H4 (cell line): Measurements from ENCODE around the gene GDI1. TPM values are rescaled to one million over a fixed set of nuclear protein-coding genes. Genes with fewer than 3 reads are reported as not detected.

ENCODE experiments used
- DNase-seq: peaks from one replicate; pipeline ENCODE4 v3.0.0-alpha.2; 2015; ENCODE audit warnings: low spot score
- total RNA-seq: library from RNA; depleted of rRNA; stranded (reverse); fragments of >200 nt; shearing (Covaris generic); gene quantifications from 2 replicates; pipeline ENCODE4 v1.2.3, GENCODE V29; 2014

The GDI1 gene
- total RNA-seq, 1 experiment from 2014 or later, result 62.2 TPM

DNA sequence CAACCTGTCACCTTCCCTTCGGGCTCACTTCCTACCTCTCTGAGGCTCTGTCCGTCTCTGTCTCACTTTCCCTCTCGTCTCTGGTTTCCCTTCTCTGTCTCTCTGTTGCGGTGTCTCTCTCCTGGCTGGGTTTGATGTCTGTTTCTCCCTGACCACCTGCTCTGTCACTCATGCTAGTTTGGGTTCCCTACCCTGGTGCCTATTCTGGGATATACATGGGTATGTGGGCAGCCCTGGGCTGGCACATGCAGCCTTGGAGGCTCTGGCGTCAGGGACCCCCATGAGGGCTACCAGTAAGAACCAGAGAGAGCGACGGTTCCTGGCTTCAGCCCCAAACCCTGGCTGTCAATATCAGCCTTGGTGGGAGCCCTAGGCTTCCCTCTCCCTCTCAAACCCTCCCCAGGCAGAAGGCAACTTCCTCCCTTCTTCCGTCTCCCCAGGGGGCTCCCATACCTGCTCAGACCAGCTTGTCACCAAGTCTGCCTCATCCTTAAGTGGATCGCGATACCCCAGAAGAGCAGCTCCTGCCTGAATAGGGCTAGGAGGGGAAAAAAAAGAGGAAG lies 28.2 kb upstream of the GDI1 start:
- DNase-seq, result no peak

- peak; percentile 84 for DNase-seq
Observed at GRCh38 chrX:154409222-154409871, 27.6 kb upstream of the GDI1 start, which contains the start of gene DNASE1L1. TSS of gene DNASE1L1 (minus strand) at chrX:154409254. CDS start at chrX:154405568, 3,686 bp downstream.

GRCh38 chrX:154411981-154412340 lies 25.0 kb upstream of the GDI1 start:
- DNase-seq, result peak; percentile 50

DNA sequence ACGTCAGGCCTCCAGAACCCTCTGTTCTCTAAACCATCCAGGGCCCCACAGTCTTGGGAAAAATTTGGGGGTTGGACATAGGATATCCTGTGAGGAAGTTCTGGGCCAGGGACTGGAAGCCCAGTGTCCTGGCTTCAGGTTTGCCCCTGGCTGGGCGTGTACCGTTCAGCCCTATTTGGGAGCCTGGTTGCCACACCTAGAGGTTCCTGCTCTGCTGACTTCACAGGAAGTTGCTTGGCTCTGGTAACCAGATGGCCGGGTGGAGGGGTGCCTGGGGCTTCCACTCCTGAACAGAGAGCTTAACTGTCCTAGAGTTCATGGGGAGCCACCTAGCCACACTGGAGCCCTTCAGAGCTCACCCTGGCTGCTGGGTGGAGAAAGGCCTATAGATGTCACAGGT lies 24.5 kb upstream of the GDI1 start:
- no peak for DNase-seq

GRCh38 chrX:154413142-154413541 lies 23.8 kb upstream of the GDI1 start:
- DNase-seq, result no peak

DNA sequence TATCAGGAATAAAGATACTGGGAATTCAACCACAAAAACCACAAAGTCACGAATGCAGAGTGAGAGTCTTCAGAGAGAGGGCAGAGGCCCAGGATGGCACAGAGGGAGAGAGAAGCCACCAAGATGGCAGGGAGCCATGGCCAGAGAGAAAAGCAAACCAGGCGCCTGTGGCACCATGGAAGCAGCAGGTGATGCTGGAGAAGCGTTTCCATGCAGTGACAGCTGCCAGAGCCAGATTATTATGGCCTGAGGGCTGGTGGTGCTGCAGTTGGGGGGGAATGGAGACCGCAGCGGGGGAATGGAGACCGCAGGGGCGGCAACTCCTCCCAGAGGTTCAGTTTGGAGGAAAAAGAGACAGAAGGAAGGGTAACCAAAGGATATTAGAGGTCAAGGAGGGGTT lies 19.8 kb upstream of the GDI1 start:
- peak; percentile 78 for DNase-seq

GRCh38 chrX:154419189-154419588 lies 17.8 kb upstream of the GDI1 start:
- DNase-seq, result no peak

DNA sequence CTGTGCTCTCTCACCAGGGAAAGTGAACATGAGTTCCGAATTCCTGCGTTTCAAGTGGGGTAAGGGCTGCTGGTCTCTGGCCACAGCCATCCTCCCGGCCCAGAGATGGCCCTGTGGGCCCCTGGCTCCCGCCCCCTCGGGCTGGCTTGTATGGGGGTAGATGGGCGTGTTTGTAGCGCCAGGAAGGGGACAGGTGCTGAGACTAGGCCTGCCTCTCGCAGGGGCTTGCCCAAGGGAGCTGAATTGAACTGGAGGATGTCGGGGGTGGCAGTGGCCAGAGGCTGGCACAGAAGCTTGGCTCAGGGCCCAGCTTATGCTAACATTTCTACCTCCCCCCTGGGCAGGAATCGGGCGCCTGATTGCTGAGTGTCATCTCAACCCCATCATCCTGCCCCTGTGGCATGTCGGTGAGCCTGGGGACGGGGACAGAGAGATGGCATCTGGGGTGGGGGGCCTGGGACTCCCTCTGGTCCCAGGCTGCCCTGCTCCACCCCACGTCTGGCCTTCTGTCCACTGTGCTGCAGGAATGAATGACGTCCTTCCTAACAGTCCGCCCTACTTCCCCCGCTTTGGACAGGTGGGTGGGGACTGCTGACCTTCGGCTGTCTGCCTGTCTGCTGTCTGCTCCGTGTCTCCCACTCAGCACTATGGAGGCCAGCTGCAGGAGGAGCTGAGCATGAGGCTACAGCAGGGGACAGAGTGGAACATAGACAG lies 17.1 kb upstream of the GDI1 start:
- no peak for DNase-seq

DNA sequence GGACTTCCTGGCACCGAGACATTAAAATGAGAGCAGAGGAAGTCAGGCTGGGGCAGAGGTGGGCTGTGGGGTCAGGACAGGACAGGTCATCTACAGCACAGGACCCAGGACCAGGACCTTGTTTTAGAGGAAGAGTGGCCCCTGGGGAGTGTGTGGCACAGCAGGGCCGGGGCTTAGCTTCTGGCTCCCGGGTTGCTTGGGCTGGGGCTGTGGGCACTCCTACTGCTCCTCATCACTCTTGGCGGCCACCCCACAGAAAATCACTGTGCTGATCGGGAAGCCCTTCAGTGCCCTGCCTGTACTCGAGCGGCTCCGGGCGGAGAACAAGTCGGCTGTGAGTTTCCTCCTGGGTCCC lies 16.6 kb upstream of the GDI1 start:
- DNase-seq, result no peak

- DNase-seq, result no peak
Observed at GRCh38 chrX:154426916-154427770, 9.8 kb upstream of the GDI1 start.

- DNase-seq, result peak; percentile 89
Observed at GRCh38 chrX:154428176-154429171, 8.5 kb upstream of the GDI1 start, which contains the start of gene ATP6AP1. TSS of gene ATP6AP1 (plus strand) at chrX:154428677. CDS start at chrX:154428693, 16 bp downstream.

- no peak for DNase-seq
Observed at GRCh38 chrX:154429711-154430110, 7.2 kb upstream of the GDI1 start.

GRCh38 chrX:154430479-154430878 lies 6.5 kb upstream of the GDI1 start:
- DNase-seq, result no peak

GRCh38 chrX:154430916-154431315 lies 6.0 kb upstream of the GDI1 start:
- no peak for DNase-seq

- no peak for DNase-seq
Observed at GRCh38 chrX:154431341-154431740, 5.6 kb upstream of the GDI1 start.

DNA sequence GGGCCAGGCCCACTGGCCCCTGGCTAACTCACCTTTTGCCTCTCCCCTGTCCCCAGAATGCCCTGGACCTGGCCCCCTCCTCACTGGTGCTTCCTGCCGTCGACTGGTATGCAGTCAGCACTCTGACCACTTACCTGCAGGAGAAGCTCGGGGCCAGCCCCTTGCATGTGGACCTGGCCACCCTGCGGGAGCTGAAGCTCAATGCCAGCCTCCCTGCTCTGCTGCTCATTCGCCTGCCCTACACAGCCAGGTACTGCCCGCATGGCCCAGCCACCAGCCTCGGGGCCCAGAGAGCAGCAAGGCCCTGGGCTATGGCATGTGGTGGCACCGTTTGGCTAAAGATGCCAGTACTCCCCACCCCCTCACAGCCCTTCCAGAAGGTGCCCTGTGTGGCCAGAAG lies 4.7 kb upstream of the GDI1 start:
- DNase-seq, result no peak

DNA sequence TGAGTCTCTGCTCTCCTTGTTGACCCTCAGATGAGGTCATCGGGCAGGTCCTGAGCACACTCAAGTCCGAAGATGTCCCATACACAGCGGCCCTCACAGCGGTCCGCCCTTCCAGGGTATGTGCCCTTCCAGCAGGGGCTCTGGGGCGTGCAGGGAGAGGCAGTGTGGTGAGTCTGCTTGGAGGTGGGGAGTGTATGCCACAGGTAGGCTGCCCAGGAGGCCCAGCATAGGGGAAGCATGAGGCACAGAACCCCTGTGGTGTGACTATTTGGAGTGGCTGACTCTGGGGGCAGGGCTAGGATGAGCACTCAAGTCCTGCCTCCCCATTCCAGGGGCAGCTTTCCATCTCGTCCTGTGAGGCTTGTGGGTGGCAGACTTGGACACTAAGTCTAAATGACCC lies 3.3 kb upstream of the GDI1 start:
- DNase-seq, result no peak

DNA sequence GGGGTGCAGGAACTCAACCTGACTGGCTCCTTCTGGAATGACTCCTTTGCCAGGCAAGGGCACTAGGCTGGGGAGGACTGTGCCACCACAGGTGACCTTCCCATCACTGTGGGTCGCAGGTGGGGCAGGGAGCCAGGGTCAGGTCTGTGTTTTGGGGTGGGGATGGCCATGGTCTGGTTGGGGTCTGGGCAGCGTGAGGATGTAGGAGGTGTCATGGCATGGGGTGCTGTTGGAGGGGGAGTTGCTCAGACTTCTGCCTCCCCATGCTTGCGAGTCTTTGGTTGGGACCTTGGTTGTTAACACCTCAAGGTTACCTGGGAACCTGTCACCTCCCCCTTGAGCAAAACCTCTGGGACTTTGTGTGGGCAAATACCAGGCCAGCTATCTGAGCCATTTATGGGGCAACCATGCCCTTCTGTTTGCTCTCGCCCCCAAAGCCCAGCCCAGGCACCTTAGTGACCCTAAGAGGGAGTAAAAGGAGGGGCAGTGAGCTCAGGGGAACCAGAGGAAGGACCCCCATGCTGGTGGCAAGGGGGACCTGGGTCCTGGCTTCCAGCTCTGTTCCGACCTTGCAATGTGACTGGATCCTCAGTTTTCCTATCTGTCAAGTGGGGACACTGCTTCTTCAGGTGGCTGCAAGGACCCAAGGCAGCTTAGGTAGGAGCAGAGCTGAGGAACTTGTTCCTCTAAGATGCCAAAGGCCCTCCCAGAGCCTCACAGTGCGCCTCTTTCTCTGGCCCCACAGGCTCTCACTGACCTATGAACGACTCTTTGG lies 2.4 kb upstream of the GDI1 start:
- no peak for DNase-seq

GRCh38 chrX:154435171-154435733 lies 1.7 kb upstream of the GDI1 start:
- DNase-seq, result no peak
